HepG2 (cell line): ENCODE measurements around the gene BATF. TPM values are rescaled to one million over a fixed set of nuclear protein-coding genes. Genes with fewer than 3 reads are reported as not detected.

ENCODE experiments used
- ATAC-seq: fragments of 200-7000 bp; cut with Tn5 transposase; 3 replicates; pipeline ENCODE4 v1.9.1; 2020; ENCODE audit warnings: mild to moderate bottlenecking, moderate library complexity
- BruUV-seq: library from RNA; stranded (reverse); fragments of 400-500 nt; replicated peaks from 2 replicates; lab custom pipeline; 2021; lab: Mats Ljungman, UMichigan
- CTCF ChIA-PET: fragments of 300-600 bp; formaldehyde crosslinking; extraction: SDS; loops from one replicate; lab custom pipeline; 2021; ENCODE audit warnings: low total read pairs, inconsistent platforms, low intra/inter-chr PET ratio; lab: Yijun Ruan, JAX
- POLR2A ChIA-PET: fragments of 350-600 bp; sonication (Branson Sonifier 250); formaldehyde crosslinking; loops from one replicate; lab custom pipeline; 2020; ENCODE audit warnings: antibody characterized with exemption, inconsistent platforms; lab: Yijun Ruan, JAX
- DNase-seq: peaks from one replicate; pipeline ENCODE4 v3.0.0-alpha.2; 2015; ENCODE audit warnings: low spot score
- FAIRE-seq: peaks from 3 replicates; lab custom pipeline; 2011; peaks lifted over from hg19 to GRCh38; lab: Jason Lieb, UNC
- H2AFZ ChIP-seq: one replicate; pipeline ENCODE4 v1.6.1; 2011; ENCODE audit warnings: low read length, inconsistent platforms
- H3K27ac ChIP-seq: fragments of 300-600 bp; 3 replicates; pipeline ENCODE4 v1.8.0; 2011; ENCODE audit warnings: mixed run types, mild to moderate bottlenecking, mixed read lengths, low read length, inconsistent platforms; ENCODE audit not compliant: insufficient read depth; ENCODE audit errors: extremely low read length
- H3K27me3 ChIP-seq, 2 experiments: fragments of 200-600 bp in 1 of 2; 2 replicates in 1 of 2; 3 replicates in 1 of 2; pipeline versions ENCODE4 v1.6.0 to v1.8.0; 2011; ENCODE audit warnings: low read length in 2 of 2, mild to moderate bottlenecking in 2 of 2, moderate library complexity in 2 of 2, inconsistent platforms in 1 of 2; ENCODE audit not compliant: insufficient read depth in 2 of 2, control insufficient read depth in 1 of 2
- H3K36me3 ChIP-seq, 2 experiments: fragments of 200-600 bp in 1 of 2; replicated peaks in 1 of 2; 2 replicates in 1 of 2; 3 replicates in 1 of 2; pipeline versions ENCODE4 v1.5.1 to v1.8.0; 2011; ENCODE audit warnings: low read length in 2 of 2, inconsistent platforms in 1 of 2; ENCODE audit not compliant: insufficient read depth in 2 of 2, control insufficient read depth in 1 of 2
- H3K4me1 ChIP-seq: 2 replicates; pipeline ENCODE4 v1.5.1; 2012; ENCODE audit warnings: low read length, inconsistent platforms; ENCODE audit not compliant: insufficient read depth
- H3K4me2 ChIP-seq: 2 replicates; pipeline ENCODE4 v1.6.0; 2011; ENCODE audit warnings: low read depth, low read length, inconsistent platforms
- H3K4me3 ChIP-seq, 3 experiments: fragments of 200-600 bp in 1 of 3; sonication (generic), shearing (Covaris generic) in 1 of 3; replicated peaks in 1 of 3; 2 replicates each; pipeline ENCODE4 v1.5.1; 2011 to 2016; ENCODE audit warnings: low read length in 3 of 3, inconsistent platforms in 2 of 3, low read depth in 2 of 3, mild to moderate bottlenecking in 2 of 3, control low read depth in 1 of 3, mixed read lengths in 1 of 3; ENCODE audit not compliant: insufficient read depth in 1 of 3
- H3K79me2 ChIP-seq: one replicate; pipeline ENCODE4 v1.6.1; 2011; ENCODE audit warnings: low read length, inconsistent platforms; ENCODE audit not compliant: insufficient read depth
- H3K9ac ChIP-seq: 2 replicates; pipeline ENCODE4 v1.6.0; 2011; ENCODE audit warnings: mild to moderate bottlenecking, low read depth, low read length, inconsistent platforms; ENCODE audit not compliant: insufficient read depth
- H3K9me3 ChIP-seq: 2 replicates; pipeline ENCODE4 v1.5.1; 2012; ENCODE audit warnings: mild to moderate bottlenecking, low read length
- H4K20me1 ChIP-seq: 2 replicates; pipeline ENCODE4 v1.6.0; 2011; ENCODE audit warnings: inconsistent platforms, mild to moderate bottlenecking, low read length, moderate library complexity; ENCODE audit not compliant: insufficient read depth
- CCDC6 ChIP-seq: sonication (generic); formaldehyde crosslinking; IDR thresholded peaks from 2 replicates; pipeline ENCODE4 v1.8.1; 2022; ENCODE audit warnings: mild to moderate bottlenecking, missing genetic modification reagents, moderate library complexity
- CSRNP1 ChIP-seq: sonication (generic); formaldehyde crosslinking; IDR thresholded peaks from 2 replicates; pipeline ENCODE4 v1.8.1; 2023; ENCODE audit warnings: mild to moderate bottlenecking, missing genetic modification reagents
- LBX2 ChIP-seq: sonication (generic); formaldehyde crosslinking; IDR thresholded peaks from 2 replicates; pipeline ENCODE4 v1.5.0; 2020; ENCODE audit warnings: missing genetic modification reagents, mild to moderate bottlenecking, borderline replicate concordance
- MAX ChIP-seq: IDR thresholded peaks from 2 replicates; pipeline ENCODE4 v1.6.1; 2012; ENCODE audit warnings: inconsistent platforms
- NRL ChIP-seq: sonication (generic); formaldehyde crosslinking; IDR thresholded peaks from 2 replicates; pipeline ENCODE4 v1.5.0; 2020; ENCODE audit warnings: missing genetic modification reagents, mild to moderate bottlenecking, moderate library complexity, borderline replicate concordance
- PAX8 ChIP-seq: sonication (generic); formaldehyde crosslinking; IDR thresholded peaks from 2 replicates; pipeline ENCODE4 v1.8.0; 2022; ENCODE audit warnings: mild to moderate bottlenecking, missing genetic modification reagents, borderline replicate concordance
- SPEN ChIP-seq: sonication (generic); formaldehyde crosslinking; IDR thresholded peaks from 2 replicates; pipeline ENCODE4 v1.5.1; 2020; ENCODE audit warnings: low read depth, mild to moderate bottlenecking, missing genetic modification reagents
- TEF ChIP-seq: sonication (generic); formaldehyde crosslinking; IDR thresholded peaks from 2 replicates; pipeline ENCODE4 v1.5.0; 2020; ENCODE audit warnings: missing genetic modification reagents
- ZBTB33 ChIP-seq: sonication (generic); formaldehyde crosslinking; IDR thresholded peaks from 2 replicates; pipeline ENCODE4 v1.4.0; 2020; ENCODE audit warnings: missing genetic modification reagents
- ZBTB42 ChIP-seq: sonication (generic); formaldehyde crosslinking; IDR thresholded peaks from 2 replicates; pipeline ENCODE4 v1.5.0; 2020; ENCODE audit warnings: mild to moderate bottlenecking, missing genetic modification reagents
- ZFY ChIP-seq: sonication (generic); formaldehyde crosslinking; IDR thresholded peaks from 2 replicates; pipeline ENCODE4 v1.4.0; 2020; ENCODE audit warnings: missing genetic modification reagents
- ZNF350 ChIP-seq: sonication (generic); formaldehyde crosslinking; IDR thresholded peaks from 2 replicates; pipeline ENCODE4 v1.4.0; 2020; ENCODE audit warnings: mild to moderate bottlenecking, low read depth, missing genetic modification reagents, borderline replicate concordance
- ZNF564 ChIP-seq: sonication (generic); formaldehyde crosslinking; IDR thresholded peaks from 2 replicates; pipeline ENCODE4 v1.8.1; 2023; ENCODE audit warnings: mild to moderate bottlenecking, missing genetic modification reagents
- ZNF713 ChIP-seq: sonication (generic); formaldehyde crosslinking; IDR thresholded peaks from 2 replicates; pipeline ENCODE4 v1.4.0; 2020; ENCODE audit warnings: mild to moderate bottlenecking, missing genetic modification reagents
- ZNF724P ChIP-seq: sonication (generic); formaldehyde crosslinking; IDR thresholded peaks from 2 replicates; pipeline ENCODE4 v1.8.0; 2022; ENCODE audit warnings: missing genetic modification reagents, borderline replicate concordance
- ZNF800 ChIP-seq: sonication (generic); formaldehyde crosslinking; IDR thresholded peaks from 2 replicates; pipeline ENCODE4 v1.4.0; 2020; ENCODE audit warnings: missing genetic modification reagents
- WGBS: methylation state at CpG from one replicate; pipeline ENCODE4 v1.1.6; 2017; ENCODE audit warnings: low lambda C conversion rate; 5-methylcytosine and 5-hydroxymethylcytosine counted together
- in situ Hi-C: cut with HindIII; loops from 2 replicates; pipeline ENCODE4 v1.10.0; 2017; ENCODE audit warnings: low pct_unique_long_range_greater_than_20kb; ENCODE audit not compliant: extremely low pct_ligation_motif_present
- intact Hi-C: fragments of 100-400 bp; cut with micrococcal nuclease; formaldehyde crosslinking; loops from one replicate; pipeline ENCODE4 v1.10.0; 2022; ENCODE audit not compliant: unreplicated experiment
- polyA plus RNA-seq, 8 experiments: library from polyadenylated mRNA; depleted of rRNA in 3 of 8; stranded (reverse) in 7 of 8; unstranded in 1 of 8; fragments of >200 nt; fragmentation: Illumina TruSeq in 4 of 8; extraction: Trizol in 4 of 8; gene quantifications; 2 replicates each; pipeline versions ENCODE4 v1.2.1 to v1.2.3, GENCODE V29; 2011 to 2016; ENCODE audit warnings: low read depth in 4 of 8, missing spikeins in 1 of 8, mixed read lengths in 1 of 8; ENCODE audit not compliant: insufficient read depth in 1 of 8
- total RNA-seq, 5 experiments: library from RNA; depleted of rRNA; stranded (reverse); fragments of >200 nt; fragmentation: Illumina TruSeq; extraction: Trizol; gene quantifications; 2 replicates each; pipeline ENCODE4 v1.2.3, GENCODE V29; 2016; ENCODE audit warnings: low read depth in 1 of 5

The BATF gene
- total and polyA plus RNA-seq, 2 of the 13 experiments (the other 11 are each of a cell fraction or from before 2014, with no cell fraction given), result 0.22 to 0.37 TPM

GRCh38 chr14:75579338-75579864, 57.1 kb downstream of the BATF start:
- DNase-seq, result no peak
- Histone ChIP-seq H3K36me3 (no peaks in the 10 kb centered on the region), H3K27ac (no peak overlapping the region), H4K20me1 (no peaks in the 10 kb centered on the region), H3K79me2 (peaks cover 18% of the 10 kb centered on the region), H3K9ac (peak overlapping the region; percentile 73), H3K4me3 (peak overlapping the region; percentile 64 to 91 (median 82)), H3K4me1 (peaks cover 48% of the 10 kb centered on the region), H2AFZ (no peak overlapping the region), H3K9me3 (no peaks in the 10 kb centered on the region), H3K4me2 (peak overlapping the region; percentile 96), H3K27me3 (no peaks in the 10 kb centered on the region; a peak in 1 of 5 replicates)
- intact Hi-C loops (loop anchor here (5.0 kb wide), 1 partner anchor 403 kb away; the partner anchor contains the start of gene TGFB3), in situ Hi-C loops (loop anchor here (5.0 kb wide), 1 partner anchor 73 kb away; no protein-coding TSS in a partner anchor)
- ChIA-PET POLR2A (interaction anchor here (1.2 to 6.1 kb wide), 5 partner anchors 24 to 81 kb away, joined by 5 to 127 read pairs (median 22); partner anchors contain the start of genes ERG28 and TTLL5), CTCF (interaction anchor here (4.4 kb wide), 1 partner anchor 73 kb away, joined by 123 read pairs; no protein-coding TSS in a partner anchor)
- 25% methylated on average over 4 of the region's 13 CpGs for WGBS
- no TSS peak for BruUV-seq
- peak; percentile 56 for ATAC-seq
- FAIRE-seq, result no peak
- TF ChIP-seq CCDC6 (no peak), ZNF800 (CRISPR knock-in tag) (0 out of 2 replicates have a peak, but pooled peaks have one; percentile 5), MAX (peak; percentile 2; the same call in 1 of the 2 replicates), ZBTB42 (no peak), TEF (no peak), SPEN (CRISPR knock-in tag) (0 out of 2 replicates have a peak, but pooled peaks have one; percentile 15), ZNF564 (CRISPR knock-in tag) (0 out of 2 replicates have a peak, but pooled peaks have one; percentile 3), CSRNP1 (CRISPR knock-in tag) (peak; percentile 46; the same call in 1 of the 2 replicates), LBX2 (peak; percentile 52; the same call in 1 of the 2 replicates), ZFY (CRISPR knock-in tag) (peak; percentile 50; the same call in 1 of the 2 replicates), ZBTB33 (CRISPR knock-in tag) (no peak), PAX8 (CRISPR knock-in tag) (0 out of 2 replicates have a peak, but pooled peaks have one; percentile 8), ZNF713 (0 out of 2 replicates have a peak, but pooled peaks have one; percentile 27), ZNF350 (CRISPR knock-in tag) (peak; percentile 45; the same call in 1 of the 2 replicates), ZNF724P (CRISPR knock-in tag) (peak; percentile 59; the same call in 1 of the 2 replicates), NRL (CRISPR knock-in tag) (peak; percentile 40; the same call in 1 of the 2 replicates)
